Measurements from ENCODE around the gene CLEC4A.
"Not testable (repeated sequence)": the region's sequence is repeated elsewhere in the genome, so short reads cannot be mapped to it uniquely, and the experiment has no call there.

DNA sequence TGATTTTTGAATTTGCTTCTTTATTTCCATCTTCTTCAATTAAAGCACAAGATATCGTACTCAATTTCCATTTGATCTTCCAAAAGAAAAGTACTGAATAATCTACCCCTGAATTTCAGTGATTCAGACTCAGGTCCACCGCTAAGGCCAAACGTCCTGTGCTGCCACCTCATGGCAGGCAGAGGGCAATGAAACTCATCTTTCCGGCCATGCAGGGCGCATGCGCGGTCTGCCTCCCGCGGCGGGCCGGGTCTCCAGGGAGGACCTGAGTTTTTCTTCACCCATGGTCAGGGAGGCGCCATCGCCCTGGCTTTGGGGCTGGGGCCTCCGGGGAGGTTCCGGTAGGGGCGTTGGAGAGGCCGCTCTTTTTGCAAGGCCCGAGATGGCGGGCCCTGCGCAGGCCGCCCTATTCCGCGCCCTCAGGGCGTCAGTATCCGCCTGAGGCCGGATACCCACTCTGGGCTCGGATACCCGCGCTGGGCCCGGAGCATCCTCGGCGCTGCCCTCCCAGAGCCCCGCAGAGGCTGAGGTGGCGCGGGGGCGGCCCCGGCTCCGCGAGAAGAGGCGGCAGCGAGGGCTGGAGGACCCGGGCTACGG, 56.7 kb downstream of the CLEC4A start:
- peak in 3 of 4 experiments; percentile 52 to 76 (median 55) for TF ChIP-seq CTCF (IDR thresholded peaks at IDR 0.05)
- not testable (repeated sequence) for TF ChIP-seq POLR2A (IDR thresholded peaks at IDR 0.05)

All from sigmoid colon (tissue), 3 donors.